Adrenal gland (tissue), 5 donors: Measurements from ENCODE around the gene DOCK9.

ENCODE experiments used
- CTCF ChIP-seq, 6 experiments: fragments of 450-650 bp in 4 of 6; fragments of 200-600 bp in 2 of 6; sonication (generic) in 1 of 6; IDR thresholded peaks; 1 replicate in 5 of 6; 2 replicates in 1 of 6; pipeline versions ENCODE4 v1.5.1 to v1.8.0; 2016 to 2021; ENCODE audit warnings: antibody characterized with exemption in 6 of 6, mild to moderate bottlenecking in 2 of 6, moderate library complexity in 1 of 6
- POLR2A ChIP-seq, 2 donors: fragments of 450-650 bp; IDR thresholded peaks; one replicate each; pipeline ENCODE4 v1.6.1; 2017; ENCODE audit warnings: antibody characterized with exemption in 2 of 2, mild to moderate bottlenecking in 2 of 2, moderate library complexity in 1 of 2
- donor health status: DM: no; HTN: no; CAD: no.

GRCh38 chr13:98835156-98835555 lies 142.7 kb downstream of the DOCK9 start:
- no peak for TF ChIP-seq CTCF (IDR thresholded peaks at IDR 0.05)
- no peak for TF ChIP-seq POLR2A (IDR thresholded peaks at IDR 0.05)
